NCI-H748 (cell line): ENCODE measurements around the gene ITPKA.

ENCODE experiments used
- DNase-seq: peaks from one replicate; lab custom pipeline; 2025; ENCODE audit not compliant: unreplicated experiment; lab: John Stamatoyannopoulos, UW

ITPKA gene

DNA sequence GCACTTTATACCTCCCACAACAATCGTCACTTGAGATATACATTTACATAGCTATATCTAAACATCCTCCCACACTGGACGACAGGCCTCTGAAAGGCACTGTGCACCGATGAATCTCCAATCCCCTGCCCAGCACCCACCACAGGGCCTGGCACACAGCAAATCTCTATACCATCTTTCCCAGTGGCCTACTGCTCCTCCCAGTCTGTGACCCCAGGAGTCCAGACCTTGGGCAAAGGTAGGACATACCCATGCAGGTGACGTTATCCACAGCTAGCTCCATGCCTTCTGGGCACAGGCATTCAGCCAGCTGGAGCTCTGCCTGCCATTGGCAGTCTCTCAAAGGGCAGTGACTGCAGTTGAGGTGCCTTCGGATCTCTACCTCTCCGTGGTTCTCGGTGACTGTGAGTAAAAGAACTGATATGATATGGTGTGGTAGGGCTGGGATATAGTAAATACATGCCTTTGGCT lies 14.2 kb downstream of the ITPKA start:
- no peak for DNase-seq

DNA sequence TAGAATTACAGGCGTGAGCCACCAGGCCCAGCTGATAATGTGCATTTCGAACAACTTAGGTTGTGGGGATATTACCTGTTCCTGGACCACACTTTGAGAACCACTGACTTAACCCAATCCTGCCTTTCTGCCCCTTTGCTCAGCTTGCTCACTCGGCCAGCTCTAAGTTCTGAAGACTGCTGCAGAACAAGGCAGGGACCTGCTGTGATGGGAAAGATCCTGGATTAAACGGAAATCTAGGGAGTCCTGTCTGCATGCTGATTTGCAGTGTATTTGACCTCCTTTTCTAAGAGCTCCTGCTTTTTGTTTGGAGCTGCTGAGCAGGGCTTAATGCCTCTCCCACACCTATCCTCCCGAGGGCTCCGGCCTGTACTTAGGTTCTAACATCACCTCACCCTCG lies 17.1 kb downstream of the ITPKA start:
- DNase-seq, result no peak

DNA sequence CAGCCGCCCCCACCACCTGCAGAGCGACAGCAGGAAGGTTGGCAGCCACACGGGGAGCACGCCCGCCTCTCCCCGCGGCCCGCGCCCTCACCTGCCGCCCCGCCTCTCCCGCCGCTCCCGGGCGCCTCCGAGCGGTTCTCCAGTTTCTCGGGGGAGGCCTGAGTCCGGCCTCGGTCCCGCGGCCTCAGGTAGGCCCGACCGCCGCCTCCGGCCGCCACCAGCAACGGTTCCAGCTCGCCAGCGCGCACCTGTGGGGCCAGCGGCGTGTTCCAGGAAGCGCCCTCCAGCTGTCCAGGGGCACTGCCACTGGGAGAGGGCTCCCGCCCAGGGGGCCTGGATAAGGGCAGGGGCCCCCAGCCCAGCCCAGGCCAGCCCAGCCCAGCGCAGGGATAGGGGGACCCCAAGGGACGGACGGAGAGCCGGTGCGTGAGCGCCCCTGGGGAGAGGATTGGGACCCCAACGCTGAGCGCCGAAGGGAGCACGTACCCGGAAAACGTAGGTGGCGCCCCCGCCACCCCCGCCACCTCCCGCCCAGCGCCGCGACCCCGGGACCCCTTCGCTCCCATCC lies 17.7 kb downstream of the ITPKA start:
- DNase-seq, result peak; percentile 20

DNA sequence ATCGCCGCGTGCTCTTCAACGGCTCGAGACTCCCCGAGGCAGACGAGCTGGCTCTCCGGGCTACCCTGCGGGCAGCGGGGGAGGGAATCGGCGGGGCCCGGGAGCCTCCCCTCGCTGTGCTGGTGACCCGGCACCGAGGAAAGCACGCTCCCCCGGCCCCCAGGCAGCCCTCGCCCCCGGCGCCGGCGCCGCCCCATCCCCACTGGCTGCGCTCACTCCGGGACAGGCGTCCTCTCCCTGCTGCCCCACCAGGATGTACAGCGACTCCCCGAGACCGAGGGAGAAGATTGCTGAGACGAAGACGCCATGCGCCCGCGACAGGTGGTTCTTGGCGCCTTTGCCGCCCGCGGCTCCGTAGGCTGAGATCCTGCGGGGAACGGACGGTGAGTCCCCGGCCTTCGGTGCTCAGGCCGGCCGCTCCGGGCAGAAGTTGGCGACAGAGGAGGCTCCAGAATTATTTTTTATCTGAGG lies 18.3 kb downstream of the ITPKA start:
- DNase-seq, result peak; percentile 18

DNA sequence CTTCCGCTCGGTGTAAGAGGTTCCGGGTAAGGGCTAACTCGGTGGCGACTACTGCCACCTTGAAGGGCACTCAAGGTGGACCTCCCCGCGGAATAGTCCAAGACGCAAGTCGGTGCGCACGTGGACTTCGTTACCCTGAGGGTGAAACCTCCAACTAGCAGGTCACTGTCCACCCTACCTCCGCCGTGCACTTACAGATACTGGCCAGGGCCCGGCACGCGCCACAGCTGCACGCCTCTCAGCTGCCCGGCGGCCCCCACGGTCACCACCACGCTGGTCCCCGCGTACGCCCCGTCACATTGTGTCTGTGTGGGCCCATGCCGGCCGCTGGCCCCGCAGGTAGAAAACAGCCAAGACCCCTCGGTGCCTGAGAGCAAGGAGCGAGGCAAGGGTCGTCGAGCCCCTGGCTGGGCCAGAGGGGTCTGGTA lies 18.9 kb downstream of the ITPKA start:
- peak; percentile 8 for DNase-seq

DNA sequence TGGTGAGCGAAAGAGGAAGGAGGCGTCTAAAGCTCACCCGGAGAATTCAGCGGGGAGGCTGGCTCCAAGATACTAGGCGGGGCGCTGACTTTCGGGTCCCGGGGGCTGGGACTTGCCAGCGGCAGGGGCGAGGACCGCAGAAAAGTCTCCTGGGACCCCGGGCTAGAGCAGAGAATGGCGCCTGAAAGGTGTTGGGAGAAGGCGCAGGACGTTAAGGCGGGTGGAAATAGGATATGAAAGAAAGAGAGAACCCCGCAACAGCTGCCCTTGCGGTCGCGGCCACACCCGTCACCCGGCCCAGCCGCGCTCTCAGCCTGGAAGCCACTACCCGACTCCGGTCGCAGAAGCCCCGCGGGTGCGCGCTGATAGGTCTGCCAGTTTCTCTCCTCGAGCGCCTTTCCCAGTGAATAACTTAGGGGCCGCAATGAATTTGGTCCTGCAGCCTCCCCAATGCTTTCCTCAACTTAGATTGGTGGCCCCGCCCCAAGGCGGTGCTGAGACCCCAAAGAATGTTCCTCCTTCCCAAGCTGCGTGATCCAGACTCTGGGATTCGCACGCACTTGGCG lies 19.3 kb downstream of the ITPKA start:
- DNase-seq, result peak; percentile 35

DNA sequence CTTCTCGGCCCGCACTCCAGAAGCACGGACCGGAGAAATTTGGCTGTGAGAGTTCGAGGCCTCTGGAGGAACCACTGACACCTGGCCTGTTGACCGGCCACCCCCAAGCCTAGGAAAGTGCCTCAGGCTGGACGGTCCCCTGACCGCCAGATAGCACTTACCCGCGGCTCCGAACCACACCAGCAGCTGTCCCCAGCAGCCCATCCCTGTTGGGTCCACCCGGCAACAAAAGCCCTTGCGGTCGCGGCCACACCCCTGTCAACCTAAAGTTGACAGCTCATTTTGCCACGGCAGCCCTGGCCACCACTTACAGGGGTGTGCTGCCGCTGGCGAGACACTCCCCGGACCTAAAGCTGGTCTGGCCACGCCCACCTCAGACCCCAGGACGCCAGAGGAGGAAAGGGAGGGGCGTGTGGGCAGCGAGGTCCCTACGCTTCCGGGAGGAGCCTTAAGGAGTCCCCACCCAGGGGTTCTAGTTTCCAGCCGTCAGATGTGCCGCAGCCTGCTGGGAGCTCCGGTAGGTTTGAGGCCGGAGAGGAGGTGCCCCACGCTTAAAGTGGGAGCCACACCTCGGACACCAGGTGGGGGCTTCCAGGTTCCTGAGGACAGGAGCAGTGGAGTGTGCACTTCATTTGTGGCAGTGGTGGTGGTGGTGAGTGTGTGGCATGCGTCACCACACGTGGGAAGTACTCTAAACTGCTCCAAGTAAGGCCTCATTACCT lies 20.0 kb downstream of the ITPKA start, which contains the start of gene LTK:
Gene LTK, minus strand, starts transcription at position 322 of the 722 bp plus-strand sequence. Its CDS starts 118 bp downstream, at position 204.
- DNase-seq, result peak; percentile 71

DNA sequence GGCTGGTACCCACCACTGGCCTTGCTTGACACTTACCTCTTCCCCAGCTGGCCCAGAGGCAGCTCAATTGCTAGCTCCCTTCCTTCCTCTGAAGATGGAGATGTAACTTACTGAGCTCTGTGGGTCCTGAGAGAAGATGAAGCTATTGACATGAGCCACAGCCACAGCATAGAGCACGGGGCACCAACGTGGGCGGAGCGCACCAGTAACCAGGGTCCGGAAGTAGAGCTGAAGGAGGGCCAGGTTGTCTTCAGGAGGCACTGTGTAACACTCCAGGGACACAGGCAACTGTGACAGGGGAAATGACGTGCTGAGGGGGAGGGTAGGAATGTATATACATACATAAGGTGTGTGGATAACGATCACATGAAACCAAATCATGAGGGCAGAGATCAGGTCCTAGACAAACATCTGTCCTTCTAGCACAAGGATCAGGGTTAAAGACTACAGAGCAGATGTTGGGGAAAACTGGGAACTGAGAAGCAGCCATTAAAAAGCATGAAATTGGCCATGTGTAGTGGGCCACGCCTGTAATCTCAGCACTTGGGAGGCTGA lies 24.3 kb downstream of the ITPKA start:
- DNase-seq, result no peak

DNA sequence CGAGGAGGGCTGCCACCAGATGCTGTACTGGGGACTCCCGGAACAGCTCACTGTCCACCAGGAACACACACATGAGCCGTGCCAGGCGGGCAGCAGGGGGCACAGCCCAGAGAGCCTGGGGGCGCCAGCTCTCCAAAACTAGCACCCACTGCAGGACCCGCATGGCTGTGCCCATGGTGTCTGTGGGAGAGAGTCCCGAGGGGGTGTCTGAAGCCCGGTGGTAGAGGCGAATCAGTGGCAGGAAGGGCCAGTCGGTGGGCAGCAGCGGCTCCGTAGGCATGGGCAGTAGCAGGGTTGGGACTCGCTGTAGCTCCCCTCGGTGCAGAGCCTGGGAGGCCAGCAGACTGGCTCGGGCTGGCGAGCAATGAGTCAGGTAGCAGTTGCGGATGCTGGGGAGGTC lies 27.0 kb downstream of the ITPKA start:
- no peak for DNase-seq

DNA sequence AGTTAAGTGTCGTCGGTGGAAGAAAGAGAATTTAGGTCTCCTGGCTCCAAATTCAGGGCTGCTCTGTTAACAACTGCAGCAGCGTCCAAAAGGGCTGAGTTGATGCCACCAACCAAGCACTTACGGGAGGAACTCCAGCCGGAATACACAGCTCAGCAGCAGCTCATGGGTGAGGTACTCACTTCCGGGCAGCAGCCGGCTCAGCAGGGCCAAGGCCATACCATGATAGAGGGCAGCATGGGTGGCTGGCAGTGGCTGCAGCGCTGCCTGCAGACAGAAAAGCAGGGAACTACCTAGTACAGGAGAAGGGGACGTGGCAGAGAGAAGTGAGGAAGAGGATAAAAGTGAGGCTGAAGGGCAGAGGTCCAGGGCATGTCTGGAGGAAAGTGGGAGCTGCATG lies 27.9 kb downstream of the ITPKA start:
- no peak for DNase-seq

DNA sequence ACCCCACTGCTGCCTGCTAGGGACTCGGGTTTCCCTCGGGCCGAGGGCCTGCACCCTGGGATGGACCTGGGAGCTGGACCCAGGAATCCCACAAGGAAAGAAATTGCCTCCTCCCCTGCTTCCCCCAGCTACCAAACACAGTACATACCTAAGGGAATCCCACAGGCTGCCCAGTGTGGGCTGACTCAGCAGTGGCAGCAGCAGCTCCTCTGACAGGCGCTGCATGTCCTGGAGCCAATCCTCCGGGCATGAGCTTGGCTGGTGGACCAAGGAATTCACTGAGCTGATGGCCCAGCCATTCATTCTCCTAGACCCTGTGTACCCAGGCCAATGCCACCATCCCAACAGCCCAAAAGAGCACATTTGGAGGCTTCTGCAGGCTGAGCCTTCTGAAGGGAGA lies 29.4 kb downstream of the ITPKA start:
- no peak for DNase-seq

DNA sequence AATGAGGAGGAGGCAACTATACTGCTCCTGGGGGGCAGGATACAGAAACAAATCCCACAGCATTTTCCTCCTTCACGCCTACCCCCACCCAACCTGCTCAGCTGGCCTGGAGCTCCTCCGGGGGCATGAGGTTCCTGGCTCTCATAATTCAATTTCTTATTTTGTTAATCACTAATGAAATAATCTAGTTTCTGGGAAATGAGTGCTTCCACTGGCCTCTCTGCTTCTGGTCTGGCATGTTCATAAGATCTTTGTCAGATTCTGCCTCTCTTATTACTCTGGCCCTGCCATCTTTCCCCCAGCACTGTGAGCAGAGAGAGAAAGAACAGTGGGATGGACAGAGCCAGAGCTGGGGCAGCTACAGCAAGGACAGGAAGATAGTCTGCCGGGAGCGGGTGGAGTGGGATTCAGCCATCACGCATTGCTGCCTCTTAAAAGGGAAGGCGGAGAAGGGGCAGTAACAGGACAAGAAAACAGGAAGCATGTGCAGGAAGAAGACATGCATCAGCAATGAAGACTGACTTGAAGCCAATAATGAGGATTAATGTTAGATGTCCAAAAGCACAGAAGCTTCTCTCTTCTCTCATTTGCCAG lies 36.8 kb downstream of the ITPKA start:
- DNase-seq, result no peak

DNA sequence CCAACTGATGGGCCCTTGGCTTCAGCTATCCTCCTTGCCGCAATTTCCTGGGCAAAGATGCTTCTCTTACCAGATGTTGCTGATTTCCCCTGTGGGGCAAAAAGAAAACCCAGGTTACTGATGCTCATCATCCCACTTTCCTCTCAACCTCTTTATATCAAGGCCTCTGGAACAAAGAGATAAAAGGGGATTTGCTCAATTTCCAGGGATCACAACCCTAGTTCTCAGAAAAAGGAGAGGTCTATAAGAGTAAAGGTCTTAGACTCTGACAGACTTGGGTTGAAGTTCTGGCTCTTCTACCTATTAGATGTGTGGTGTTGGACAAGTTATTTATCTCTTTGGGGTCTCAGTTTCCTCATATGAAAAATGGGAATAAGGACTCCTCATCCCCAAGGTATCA lies 41.9 kb downstream of the ITPKA start:
- DNase-seq, result no peak

DNA sequence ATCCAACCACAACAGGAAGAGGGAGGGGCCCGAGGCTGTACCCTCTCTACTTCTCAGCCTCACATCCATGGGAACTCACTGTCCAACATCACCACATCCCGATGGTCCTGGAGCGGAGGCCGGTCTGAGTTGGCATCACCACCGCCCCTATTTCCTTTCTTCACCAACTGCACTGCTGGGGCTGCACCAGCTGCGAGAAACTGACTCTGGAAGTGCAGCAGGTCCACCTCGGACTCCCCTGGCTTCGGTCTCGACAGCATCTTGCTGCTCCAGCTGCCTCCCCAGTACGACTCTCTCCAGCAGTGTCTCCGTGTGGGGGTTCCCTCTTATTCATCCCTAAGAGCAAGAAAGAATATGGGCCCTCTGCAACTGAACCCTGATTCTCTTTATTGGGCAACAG lies 43.2 kb downstream of the ITPKA start:
- no peak for DNase-seq

DNA sequence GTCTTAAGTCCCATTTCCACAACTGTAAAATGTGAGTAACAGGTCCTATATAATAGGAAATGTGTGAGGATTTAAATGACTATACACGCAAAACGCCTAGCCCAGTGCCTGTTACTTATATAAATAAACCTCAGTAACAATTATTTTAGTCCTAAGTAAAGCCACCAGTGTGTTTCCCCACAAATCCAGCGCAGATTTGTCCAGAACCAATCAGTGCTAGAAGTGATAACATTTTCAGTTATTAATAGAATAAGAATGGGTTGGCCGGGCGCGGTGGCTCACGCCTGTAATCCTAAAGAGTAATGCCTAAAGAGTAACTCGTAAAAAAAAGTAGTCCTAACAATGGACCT lies 49.8 kb downstream of the ITPKA start:
- no peak for DNase-seq

DNA sequence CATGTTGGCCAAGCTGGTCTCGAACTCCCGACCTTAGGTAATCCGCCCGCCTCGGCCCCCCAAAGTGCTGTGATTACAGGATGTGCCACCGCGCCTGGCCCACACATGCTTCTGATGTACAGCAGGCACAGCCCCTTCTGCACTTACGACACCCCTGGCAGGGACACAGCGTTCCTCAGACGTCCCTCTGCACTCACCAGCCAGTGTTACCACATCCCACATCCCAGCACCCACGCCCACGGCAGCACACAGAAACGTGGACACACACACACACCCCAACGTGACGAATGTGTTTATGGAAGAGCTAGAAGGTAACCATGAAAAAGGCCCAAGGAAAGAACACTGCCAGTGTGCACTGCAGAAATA lies 51.0 kb downstream of the ITPKA start:
- no peak for DNase-seq

DNA sequence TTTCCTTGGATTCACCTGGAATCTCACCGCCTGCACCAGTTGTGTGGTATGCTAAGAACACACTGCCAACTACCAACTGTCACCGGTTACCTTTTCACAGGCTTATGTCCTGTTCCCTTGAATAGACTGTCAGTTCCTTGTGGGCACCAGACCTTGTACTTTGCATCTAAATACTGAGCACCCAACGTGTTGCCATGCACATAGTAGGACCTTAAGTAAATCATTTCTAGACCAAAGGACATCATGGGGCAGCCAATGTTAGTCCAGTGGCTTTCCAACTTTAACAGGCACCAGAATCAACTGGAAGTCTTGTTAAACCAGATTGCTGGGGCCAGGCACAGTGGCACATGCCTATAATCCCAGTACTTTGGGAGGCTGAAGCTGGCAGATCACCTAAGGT lies 51.5 kb downstream of the ITPKA start:
- no peak for DNase-seq

DNA sequence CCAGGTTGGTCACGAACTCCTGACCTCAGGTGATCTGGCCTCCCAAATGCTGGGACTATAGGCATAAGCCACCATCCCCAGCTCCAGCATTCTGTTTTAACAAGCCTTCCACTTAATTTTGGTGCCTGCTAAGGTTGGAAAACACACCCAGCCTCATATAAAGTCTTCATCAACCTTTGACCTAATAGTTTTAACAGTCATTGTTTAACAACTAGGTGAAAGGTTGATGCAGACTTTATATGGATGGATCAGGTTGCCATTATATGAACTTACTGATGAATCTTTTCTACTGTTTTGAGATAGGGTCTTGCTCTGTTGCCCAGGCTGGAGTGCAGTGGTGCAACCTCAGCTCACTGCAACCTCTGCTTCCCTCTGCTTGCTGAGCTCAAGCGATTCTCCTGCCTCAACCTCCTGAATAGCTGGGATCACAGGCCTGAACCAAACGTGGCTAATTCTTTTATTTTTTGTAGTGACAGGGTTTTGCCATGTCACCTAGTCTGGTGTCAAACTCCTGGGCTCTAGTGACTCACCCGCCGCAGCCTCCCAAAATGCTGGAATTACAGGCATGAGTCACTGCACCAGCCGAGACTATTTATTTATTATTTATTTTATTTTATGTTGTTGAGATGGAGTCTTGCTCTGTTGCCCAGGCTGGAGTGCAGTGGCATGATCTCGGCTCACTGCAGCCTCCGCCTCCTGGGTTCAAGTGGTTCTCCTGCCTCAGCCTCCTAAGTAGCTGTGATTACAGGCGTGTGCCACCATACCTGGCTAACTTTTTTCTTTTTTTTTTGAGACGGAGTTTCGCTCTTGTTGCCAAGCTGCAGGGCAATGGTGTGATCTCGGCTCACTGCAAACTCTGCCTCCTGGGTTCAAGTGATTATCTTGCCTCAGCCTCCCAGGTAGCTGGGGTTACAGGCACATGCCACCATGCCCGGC lies 53.4 kb downstream of the ITPKA start:
- DNase-seq, result no peak

DNA sequence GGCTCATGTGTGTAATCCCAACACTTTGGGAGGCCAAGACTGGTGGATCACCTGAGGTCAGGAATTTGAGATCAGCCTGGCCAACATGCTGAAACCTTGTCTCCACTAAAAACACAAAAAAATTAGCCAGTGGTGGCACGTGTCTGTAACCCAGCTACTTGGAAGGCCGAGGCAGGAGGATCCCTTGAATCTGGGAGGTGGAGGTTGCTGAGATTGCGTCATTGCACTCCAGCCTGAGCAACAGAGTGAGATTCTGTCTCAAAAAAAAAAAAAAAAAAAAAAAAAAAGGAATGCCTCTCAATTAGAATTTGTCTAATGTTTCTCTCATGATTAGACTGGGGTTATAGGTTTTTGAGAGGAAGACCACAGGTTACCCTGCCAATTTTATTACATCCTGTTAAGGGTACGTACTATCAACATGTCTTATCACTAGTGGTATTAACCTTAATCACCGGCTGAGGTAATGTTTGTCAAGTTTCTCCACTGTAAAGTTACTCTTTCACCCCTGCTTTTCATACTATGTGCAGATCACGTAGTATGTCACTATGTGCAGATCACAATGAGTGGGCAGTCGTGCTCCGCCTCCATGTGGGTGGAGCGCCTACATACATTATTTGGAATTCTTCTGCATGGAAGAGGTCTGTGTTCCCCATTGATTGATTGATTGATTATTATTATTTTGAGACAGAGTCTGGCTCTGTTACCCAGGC lies 56.5 kb downstream of the ITPKA start:
- DNase-seq, result no peak
